Measurements from ENCODE around the gene FHOD1. TPM values are rescaled to one million over a fixed set of nuclear protein-coding genes. Genes with fewer than 3 reads are reported as not detected.
A peak's percentile ranks its signal among the peaks of the same experiment; 100 is the strongest.

FHOD1 gene
- total and polyA plus RNA-seq, 9 of the 15 experiments (the other 6 are each of a cell fraction or from before 2014, with no cell fraction given), result 18.7 to 126 (median 32.3) TPM

DNA sequence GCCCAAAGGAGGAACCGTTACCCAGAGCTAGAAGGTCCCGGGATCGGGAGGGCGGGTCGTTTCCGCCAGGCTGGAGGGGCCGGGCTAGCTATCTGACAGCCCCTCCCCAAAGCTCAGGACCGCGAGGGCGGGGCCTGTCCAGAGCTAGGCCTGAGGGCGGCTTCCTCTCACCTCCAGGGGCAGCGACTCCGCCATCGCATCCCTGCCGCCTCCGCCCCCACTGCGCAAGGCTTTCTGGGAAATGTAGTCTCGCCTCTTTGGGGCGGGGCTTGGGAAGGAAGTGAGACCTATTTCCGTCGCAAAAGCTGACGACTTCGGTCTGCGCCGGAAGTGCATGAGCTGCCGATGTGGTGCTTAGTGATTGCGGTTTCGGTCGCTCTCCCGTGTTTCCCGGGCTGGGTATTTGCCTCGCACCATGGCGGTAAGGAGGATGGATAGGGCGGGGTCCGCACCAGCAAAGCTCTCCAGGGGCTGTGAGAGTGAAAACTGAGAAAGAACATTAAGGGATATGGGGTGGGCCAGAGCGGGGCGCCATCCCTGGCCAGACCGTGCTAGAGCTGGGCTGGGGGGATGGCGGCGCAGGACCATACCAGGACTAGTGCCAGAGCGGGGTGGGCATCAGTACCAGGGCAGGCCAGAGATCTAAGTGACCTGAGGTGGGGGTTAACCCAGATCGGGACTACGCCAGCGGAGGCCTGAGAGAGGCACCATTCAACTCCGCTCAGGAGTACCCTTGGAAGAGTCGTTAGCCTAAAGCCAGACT, 20.3 kb downstream of the FHOD1 start, which contains the start of gene TMEM208 (continued):
- TF ChIP-seq PBX2 (CRISPR knock-in tag; IDR thresholded peaks at IDR 0.05; ENCODE audit: low read depth), result no peak
- TF ChIP-seq PBX2 (tag; conservative IDR thresholded peaks at IDR 0.05; ENCODE audit: low read depth), result no peak
- TF ChIP-seq ZNF696 (CRISPR knock-in tag; conservative IDR thresholded peaks at IDR 0.05), result no peak
- peak; percentile 81; the same call in 1 of the 2 replicates for TF ChIP-seq ZBTB7A (IDR thresholded peaks at IDR 0.05; ENCODE audit: borderline replicate concordance, control insufficient read depth, low read depth, low read length)
- TF ChIP-seq, protein P1, sequence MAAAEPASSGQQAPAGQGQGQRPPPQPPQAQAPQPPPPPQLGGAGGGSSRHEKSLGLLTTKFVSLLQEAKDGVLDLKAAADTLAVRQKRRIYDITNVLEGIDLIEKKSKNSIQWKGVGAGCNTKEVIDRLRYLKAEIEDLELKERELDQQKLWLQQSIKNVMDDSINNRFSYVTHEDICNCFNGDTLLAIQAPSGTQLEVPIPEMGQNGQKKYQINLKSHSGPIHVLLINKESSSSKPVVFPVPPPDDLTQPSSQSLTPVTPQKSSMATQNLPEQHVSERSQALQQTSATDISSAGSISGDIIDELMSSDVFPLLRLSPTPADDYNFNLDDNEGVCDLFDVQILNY (CRISPR knock-in tag; IDR thresholded peaks at IDR 0.05), result no peak
- no peak for TF ChIP-seq ZNF184 (CRISPR knock-in tag; IDR thresholded peaks at IDR 0.05)
- no peak for TF ChIP-seq ZNF174 (CRISPR knock-in tag; IDR thresholded peaks at IDR 0.05)
- peak; percentile 86 to 96 for TF ChIP-seq MNT (conservative IDR thresholded peaks at IDR 0.05)
- TF ChIP-seq ERF (CRISPR knock-in tag; IDR thresholded peaks at IDR 0.05), result 0 out of 2 replicates have a peak, but pooled peaks have one; percentile 16
- TF ChIP-seq SRSF3 (IDR thresholded peaks at IDR 0.05; ENCODE audit: insufficient read depth, low read length), result no peak
- peak; percentile 75 for TF ChIP-seq ELF4 (CRISPR knock-in tag; IDR thresholded peaks at IDR 0.05)
- no peak for TF ChIP-seq SMARCE1 (IDR thresholded peaks at IDR 0.05)
- no peak for TF ChIP-seq STAG1 (CRISPR knock-in tag; IDR thresholded peaks at IDR 0.05; ENCODE audit: borderline replicate concordance)
- TF ChIP-seq, protein P2, sequence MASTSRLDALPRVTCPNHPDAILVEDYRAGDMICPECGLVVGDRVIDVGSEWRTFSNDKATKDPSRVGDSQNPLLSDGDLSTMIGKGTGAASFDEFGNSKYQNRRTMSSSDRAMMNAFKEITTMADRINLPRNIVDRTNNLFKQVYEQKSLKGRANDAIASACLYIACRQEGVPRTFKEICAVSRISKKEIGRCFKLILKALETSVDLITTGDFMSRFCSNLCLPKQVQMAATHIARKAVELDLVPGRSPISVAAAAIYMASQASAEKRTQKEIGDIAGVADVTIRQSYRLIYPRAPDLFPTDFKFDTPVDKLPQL (IDR thresholded peaks at IDR 0.05; ENCODE audit: extremely low read depth, insufficient read length), result no peak
- no peak for TF ChIP-seq GABPB2 (CRISPR knock-in tag; conservative IDR thresholded peaks at IDR 0.05)
- no peak for TF ChIP-seq NCOA6 (IDR thresholded peaks at IDR 0.05)
- TF ChIP-seq PRMT5 (CRISPR knock-in tag; IDR thresholded peaks at IDR 0.05), result no peak
- TF ChIP-seq USF2 (CRISPR knock-in tag; IDR thresholded peaks at IDR 0.05), result no peak
- TF ChIP-seq STAT5A (IDR thresholded peaks at IDR 0.05; ENCODE audit: borderline replicate concordance, low read length), result no peak; the same call in 1 of the 2 replicates
- no peak for TF ChIP-seq JUNB (CRISPR knock-in tag; conservative IDR thresholded peaks at IDR 0.05)
- TF ChIP-seq MAX (CRISPR knock-in tag; IDR thresholded peaks at IDR 0.05), result peak; percentile 83

All from K562 (cell line).